NCI-H526 treated with DMSO at 0.1 percent for 48 hours (cell line): ENCODE data around the gene RASAL1.

ENCODE experiments used
- DNase-seq: peaks from one replicate; lab custom pipeline; 2025; lab: John Stamatoyannopoulos, UW

The RASAL1 gene

DNA sequence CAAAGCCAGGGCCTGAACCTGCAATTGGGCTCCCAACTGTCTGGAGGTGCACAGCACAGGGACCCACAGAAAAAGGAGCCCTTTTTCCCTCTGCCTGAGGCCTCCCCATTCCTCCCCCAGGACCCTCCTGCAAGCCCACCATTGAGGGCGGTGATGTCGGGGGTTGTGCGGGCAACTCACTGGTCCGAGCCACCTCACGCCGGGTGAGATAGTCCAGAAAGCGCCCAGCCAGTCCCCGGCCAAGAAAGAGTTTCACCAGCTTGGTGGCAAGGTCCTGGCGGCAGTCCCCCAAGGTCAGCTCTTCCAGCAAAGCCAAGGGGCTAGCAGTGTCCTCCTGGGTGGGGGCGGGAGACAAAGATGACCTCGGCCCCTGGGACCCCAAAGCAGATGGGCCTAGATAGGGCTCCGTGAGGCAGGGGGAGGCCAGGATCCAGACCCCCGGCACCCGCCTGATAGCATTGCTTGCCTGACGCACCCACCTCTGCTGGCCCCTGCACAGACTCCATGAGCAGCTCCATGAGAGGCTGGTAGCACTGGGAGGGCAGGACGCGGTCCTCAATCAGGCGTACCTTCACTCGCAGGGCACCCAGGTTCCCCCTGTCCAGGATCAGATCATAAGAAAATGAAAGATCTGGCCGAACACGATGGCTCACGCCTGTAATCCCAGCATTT is 20.0 kb downstream of the RASAL1 start:
- no peak for DNase-seq

DNA sequence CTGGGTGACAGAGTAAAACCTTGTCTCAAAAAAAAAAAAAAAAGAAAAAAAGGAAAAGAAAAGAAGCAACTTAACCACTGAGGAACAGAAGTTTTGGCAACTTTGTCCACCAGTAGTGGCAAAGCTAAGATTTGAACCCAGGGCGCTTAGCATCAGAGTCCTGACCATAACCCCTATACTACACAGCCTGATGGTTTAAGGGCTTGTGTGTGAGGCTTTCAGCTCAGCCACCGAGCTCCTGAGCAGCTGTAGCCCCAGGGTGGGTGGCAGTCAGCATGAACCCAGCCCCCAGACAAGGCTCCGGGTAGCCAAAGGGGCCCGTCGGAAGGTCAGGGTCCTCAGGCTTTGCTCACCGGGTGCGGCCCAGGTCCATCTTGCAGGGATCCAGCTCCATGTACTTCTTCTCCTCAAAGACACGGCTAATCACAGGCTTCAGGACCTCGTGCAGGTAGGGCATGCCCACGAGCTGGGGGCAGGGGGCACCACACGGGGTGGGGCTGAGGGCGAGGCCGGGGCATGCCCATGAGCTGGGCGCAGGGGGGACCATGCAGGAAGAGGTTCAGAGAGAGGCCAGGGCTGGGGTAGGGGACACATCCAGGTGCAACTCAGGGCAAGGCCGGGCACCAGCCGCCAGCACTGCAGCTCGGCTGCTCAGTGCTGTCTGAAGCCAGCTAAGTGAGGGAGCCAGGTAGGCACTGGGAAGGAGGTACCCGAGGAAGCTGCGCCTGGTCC is 20.9 kb downstream of the RASAL1 start:
- DNase-seq = no peak

DNA sequence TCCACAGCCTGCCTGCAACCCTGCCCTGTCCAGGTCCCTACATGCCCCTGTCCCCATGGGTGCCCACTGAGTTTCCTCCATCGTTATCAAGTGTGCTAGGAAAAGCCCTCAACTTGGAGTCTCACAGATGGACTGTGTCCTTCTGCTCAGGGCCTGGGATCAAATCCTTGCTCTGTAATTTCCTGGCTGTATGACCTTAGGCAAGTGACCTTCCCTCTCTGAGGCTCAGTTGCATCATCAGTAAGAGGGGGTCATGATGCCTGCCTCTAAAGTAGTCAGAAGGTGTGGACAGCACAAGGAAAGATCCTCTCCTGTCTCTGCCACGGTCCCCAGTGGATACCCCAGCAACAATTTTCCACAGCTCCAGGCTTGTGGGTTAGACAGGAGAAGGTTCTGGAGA is 22.2 kb downstream of the RASAL1 start:
- DNase-seq = no peak

DNA sequence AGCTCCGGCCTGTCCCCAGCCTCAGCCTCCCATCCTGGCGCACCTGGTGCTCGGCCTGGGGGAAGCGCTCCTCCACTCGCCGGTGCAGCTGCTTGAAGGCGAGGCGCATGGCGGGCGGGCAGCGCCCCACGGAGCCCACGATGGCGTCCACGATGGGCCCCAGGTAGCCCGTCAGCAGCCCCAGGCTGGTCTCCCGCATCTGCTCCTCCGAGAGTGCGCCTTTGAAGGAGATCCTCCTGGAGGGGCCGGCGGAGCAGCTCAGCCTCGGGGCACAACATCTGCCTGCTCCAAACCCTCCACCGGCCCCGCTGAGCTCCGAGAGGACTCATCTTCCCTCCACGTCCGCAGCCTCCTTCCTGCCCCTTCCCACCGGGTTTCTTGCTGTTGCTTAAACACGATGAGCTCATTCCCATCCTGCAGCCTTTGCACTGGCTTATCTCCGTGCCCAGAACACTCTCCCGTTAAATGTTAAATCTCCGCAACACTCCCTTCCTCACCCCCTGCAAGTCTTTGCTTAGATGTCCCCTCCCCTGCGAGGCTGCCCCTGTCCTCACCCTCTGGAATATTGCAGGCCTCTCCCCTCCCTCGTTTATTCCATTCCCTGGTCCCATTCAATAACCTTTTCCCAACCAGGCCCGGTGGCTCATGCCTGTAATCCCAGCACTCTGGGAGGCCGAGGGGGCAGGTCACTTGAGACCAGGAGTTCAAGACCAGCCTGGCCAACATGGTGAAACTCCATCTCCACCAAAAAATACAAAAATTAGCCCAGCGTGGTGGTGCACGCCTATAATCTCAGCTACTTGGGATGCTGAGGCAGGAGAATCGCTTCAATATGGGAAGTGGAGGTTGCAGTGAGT is 23.3 kb downstream of the RASAL1 start:
- no peak for DNase-seq

DNA sequence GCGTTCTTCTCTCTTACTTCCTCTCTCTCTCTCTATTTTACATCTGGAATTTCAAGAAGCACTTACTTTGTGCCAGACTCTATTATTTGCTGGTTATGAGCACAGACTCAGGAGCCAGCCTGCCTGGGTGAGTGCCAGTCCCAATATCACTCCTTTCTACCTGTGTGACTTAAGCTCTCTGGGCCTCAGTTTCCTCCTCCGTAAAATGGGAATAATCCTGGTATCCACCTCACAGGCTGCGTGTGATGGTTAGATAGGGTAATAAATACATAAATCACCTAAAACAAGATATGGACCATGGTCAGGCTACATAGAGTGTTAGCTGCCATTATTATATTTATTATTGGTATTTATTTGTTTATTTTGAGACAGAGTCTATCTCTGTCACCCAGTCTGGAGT is 24.3 kb downstream of the RASAL1 start:
- DNase-seq = no peak

DNA sequence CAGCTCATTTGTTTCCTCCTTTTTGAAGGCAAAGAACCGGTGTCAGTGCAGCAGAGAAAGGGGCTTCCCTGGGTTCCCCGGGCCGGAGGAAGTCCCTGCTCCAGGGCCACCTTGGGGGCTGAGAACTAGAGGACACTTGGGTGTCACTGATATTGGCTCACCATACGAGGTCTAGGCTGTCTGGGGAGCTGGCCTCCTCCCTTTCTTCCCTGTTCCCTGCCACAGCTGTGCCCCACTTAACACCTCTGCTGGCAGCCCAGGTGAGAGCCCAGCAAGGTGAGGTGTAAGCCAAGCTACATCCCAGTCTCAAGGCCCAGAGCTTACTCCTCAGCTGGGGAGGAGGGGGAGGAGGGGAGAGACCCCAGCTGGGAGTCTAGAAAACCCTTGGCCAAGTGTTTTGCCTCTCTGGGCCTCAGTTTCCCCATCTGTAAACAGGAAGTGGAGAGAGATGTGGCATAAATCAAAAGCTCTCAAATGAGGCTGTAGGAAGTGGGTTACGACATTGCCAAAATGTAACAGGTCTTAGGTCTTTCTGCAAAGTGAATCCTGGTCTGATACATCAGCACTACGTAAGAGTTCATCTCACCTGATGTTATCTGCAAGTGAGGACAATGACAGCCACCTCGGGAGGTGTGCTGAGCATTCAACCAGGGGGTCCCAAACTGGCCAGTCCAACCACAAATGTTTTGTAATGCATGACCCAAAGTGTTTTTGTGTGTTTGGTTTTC is 25.5 kb downstream of the RASAL1 start:
- no peak for DNase-seq

DNA sequence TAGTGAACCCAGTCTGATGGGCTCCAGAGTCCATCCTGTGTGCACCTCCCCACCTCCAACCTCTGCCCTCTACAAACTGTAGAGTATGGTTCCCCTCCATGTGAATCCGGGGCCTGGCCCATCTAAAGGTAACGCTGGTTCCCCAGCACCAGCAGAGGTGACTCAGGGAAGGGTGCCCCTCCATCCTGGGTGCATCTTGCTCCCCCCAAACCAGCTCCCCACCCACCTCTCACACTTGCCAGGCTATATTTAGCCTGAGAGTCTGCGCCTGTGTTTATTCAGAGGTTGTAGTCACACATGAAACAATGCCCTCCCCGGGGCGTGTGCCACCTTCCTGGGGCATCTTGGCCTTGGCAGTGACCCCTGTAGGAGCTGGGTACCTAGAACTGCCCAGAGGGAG is 26.2 kb downstream of the RASAL1 start:
- no peak for DNase-seq

DNA sequence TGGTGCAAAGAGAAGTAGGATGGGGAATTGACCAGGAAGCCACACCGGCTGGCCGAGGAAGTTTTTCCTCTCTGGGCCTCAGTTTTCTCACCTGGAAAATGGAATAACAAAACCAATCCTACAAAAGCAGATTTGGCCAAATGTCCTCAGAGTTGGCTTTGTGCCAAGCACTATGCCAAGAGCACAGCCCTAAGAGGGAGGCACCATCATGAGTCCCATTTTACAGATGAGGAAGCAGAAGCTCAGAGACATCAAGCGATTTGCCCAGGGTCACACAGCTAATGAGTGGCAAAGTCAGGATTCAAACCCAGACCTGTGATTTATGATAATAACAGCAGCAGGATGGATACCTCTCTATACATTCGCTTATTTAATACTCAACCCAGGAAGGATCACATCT is 27.3 kb downstream of the RASAL1 start:
- DNase-seq = no peak

DNA sequence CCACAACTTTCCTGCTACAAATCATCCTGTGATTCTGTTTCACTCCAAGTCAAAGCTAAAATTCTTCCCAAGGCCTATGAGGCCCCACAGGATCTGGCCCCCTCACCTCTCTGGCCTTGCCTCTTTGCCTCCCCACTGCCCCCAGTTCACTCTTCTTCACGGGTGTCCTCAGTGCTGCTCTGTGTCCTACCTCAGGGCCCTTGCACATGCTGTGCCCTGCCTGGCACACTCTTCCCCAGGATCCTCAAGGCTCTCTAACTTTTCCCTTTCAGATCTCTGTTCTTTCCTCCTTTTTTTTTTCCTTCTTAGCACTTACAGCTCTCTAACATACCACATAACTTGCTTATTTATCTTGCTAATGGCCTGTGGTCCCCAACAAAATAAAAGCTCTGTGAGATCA is 29.2 kb downstream of the RASAL1 start:
- DNase-seq = no peak

DNA sequence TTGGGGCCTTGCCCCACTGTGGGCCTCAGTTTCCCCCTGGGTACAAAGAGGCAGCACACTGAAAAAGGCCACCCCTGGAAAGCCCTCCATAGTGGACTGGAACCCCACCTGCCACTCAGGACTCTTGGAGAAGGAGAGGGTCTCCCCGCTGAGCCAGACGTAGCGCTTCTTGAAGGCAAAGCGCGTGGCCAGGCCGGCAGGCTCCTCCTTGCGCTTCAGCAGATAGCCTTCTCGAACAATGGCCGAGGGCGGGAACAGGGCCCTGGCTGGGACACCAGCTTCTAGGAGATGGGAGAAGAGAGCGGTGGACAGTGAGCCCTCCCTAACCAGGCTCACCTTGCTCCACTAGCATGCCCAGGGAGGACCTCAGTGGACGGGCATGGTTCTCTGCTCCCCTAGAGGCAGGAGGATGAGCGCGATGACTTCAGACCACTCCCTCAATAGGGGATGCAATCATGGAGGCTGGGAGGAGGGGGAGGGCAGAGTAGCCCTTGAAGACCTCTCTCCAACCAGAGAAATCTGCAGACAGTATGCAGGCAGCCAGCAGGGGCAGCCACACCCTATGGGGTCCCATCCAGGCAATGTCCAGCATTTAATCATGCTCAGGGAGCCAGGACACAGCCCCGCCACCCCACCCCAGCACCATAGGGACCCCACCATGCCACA is 29.8 kb downstream of the RASAL1 start:
- DNase-seq = no peak

DNA sequence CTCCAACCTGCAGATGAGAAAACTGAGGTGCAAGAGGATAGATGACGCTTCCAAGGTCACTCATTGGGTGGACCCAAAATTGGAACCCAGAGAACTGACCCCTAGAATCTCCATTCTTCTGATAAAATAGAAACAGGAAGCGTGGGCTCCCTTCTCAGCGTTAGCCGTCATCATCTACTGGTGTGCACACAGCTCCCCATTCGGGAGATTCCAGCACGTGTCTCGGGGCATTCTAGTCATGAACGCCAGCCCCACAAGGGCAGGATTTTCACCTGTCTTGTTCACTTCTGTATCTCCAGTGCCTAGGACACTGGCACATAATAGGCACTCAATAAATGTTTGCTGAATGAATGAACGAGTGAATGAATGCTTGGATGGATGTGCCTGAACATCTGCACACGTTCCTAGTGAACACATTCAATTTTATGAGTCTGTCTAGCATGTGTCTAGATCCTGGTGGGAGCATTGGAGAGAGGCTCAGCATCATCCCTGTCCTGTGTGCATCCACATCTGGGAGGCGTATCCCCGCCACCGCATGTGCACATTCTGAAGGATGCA is 30.5 kb downstream of the RASAL1 start:
- DNase-seq = no peak

DNA sequence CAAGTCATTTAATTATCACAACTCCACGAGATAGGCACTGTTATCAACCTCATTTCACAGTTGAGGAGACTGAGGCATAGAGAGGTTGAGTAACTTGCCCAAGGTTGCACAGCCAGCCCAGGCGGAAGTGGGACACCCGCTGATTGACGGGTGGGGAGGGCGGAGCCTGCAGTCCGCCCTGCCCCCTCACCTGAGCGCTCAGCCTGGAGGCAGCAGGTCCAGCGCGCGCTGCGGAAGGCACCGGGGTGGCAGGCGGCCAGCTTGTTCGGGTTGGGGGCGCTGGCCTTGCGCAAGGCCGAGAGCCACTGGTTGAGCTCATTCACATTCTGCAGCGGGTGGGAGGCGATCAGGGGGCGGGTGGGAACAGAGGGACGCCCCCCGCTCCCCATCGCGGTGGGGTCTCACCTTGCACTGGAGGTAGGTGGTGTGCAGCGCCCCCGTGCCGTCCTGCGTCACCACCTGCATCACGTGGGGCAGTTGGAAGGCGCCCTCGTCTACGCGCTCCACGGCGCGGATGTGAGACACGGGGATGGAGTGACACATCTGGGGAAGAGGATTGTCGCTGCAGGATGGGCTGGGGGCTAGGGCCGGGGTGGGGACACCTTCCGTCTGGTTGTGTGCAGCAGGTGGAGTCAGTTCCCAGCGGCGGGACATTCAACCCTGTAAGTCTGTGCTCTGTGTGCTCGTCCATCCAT is 31.7 kb downstream of the RASAL1 start:
- peak; percentile 28 for DNase-seq

DNA sequence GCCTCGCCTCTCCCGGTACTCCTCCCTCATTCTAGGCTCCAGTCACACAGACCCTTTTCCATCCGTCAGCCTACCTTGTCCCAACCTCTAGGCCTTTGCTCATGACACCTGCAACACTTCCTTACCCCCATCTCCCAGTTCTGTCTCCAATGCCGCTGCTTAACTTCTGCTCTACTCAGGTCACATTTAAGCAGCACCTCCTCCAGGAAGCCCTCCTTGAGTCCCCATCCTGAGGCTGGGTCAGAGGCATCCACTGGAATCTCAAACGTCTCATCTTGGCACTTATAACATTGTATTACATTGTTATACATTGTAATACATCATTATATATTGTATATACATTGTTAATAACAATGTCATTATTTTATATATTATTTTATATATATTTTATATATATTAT is 32.8 kb downstream of the RASAL1 start:
- no peak for DNase-seq

DNA sequence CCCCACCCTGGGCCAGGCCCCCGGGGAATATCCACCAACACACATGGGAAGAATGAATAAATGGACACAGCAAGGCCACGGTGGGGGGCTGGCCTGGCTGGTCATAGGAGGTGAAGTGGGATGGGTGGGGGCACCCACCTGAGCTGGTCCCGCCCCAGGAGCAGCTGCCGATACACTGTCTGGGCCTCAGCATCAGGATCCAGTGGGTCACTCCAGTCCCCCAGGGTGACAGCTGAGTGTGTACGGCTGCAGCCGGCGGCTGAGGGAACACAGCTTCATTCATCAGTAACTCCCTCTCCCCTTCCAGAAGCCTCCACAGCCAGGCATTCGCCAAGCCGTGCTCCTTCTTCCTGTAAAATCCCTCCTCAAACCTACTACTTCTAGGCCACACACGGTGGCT is 33.8 kb downstream of the RASAL1 start:
- no peak for DNase-seq

DNA sequence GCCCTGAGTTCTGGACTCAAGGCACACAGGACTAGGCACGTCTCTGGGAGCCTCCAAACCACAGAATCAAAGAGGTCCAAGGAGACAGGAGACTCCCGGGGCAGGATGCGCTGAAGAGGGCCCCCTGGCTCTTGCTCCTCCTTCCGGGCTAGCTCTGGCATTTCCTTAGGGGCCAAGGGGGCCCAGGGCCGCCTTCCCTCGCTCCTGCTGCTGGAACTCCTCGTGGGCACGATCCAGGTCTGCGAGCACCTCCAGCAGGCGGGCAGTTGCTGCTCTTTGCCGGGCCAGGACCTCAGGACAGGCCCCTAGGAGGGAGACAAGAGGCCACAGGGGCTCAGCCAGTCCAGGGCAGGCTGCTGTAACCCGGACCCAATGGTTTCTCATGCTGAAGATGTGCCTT is 35.8 kb downstream of the RASAL1 start:
- no peak for DNase-seq

DNA sequence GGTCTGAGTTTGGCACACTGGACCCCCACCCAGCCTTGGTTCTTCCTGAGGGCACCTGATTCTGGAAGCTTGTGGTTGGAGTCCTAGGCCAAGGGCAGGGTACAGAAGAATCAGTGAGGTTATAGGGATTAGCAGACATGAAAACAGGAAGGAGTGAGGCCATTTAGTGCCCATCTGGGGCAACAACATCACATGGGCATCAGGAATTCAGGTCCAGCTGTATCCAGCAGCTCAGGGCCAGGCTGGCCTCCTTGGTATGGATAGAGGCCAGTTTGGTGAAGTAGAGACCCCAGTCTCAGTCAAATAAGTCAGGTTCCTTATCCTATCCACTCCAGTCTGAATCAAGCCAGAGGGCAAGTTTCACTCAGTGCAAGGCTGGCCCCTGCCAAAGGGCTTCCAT is 36.2 kb downstream of the RASAL1 start:
- no peak for DNase-seq

DNA sequence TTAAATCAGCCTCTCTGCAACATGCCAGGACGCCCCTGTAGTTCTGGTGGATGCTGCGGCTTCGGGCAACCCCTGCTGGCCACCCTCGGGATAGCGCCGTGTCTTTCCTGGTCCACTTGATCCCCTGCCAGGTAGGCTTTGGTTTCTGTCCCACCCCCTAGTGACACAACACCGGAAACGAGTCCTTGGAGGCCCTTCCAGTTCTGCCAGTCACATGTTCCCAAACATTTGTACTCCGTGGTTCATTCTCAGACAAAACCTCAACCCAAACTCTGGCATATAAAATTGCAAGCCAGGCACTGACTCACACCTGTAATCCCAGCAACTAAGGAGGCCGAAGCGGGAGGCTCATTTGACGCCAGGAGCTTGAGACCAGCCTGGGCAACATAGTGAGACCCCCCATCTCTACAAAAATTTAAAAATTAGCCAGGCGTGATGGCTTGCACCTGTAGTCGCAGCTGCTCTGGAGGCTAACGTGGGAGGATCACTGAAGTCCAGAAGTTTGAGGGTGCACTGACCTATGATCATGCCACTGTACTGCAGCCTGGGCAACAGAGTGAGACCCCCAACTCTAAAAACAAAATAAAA is 37.0 kb downstream of the RASAL1 start:
- peak; percentile 70 for DNase-seq

DNA sequence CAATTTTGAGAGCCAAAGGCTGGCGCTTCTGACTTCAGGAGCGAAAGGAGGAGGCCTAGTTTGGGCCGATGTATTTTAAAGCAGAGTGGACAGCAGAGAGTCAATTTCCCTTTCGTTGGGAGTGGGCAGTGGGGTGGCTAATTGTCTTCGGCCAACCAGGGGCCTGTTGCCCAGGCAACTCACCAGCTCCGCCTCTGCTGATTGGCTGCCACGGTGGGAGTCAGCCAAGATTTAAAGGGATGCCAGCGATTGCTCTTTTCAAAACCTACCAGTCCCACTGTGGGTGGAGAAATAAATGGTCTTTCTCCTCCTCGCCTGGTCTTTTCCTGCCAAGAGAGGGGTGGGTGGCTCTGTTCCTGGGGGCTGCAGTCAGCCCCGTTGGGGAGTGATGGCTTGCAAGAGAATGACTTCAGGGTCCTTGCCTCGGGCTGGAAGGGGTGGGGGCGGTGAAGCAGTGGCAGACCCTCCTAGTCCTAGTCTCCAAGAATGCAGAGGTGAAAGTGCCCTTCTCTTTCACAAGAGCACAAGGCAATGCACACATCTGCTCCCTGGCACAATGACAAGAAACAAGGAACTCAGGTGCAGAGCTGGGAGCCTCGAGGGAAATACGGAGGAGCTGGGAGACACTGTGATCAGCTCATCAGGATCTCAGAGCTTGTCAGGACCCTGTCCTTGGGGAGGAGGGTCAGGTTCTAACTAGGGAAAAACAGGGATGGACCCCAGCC is 37.7 kb downstream of the RASAL1 start:
- DNase-seq = no peak

DNA sequence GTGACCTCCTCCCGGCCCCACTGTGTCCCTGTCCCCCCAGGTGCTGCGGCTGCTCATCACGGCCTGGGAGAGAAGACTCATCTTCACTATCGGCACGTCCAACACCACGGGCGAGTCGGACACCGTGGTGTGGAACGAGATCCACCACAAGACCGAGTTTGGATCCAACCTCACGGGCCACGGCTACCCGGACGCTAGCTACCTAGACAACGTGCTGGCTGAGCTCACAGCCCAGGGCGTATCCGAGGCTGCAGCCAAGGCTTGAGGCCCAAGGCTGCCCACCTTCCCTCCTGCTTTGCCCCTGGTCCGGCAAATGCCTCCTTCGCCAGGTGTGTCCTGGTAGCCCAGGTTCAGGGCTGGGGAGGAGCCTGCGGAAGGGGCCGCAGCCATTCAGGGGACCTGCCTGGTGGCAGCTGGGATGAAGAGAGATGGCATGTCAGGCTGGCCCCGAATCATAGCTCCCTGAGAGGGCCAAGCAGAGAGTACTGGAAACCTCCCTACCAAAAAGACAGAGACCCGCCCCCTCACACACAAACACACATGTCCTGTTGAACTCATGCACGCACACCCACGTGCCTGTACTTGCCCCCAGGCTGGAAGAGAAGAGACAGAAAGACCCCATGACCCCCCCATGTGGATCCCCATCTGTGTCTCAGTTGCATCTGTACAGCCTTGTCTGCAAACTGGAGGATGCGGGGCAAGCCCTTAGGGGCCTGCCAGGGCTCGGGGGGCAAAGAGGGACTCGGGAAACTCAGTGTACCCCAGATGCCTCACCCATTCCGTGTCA is 38.7 kb downstream of the RASAL1 start:
- DNase-seq = no peak
